ENCODE measurements around the gene IL1R2.

Gene IL1R2

DNA sequence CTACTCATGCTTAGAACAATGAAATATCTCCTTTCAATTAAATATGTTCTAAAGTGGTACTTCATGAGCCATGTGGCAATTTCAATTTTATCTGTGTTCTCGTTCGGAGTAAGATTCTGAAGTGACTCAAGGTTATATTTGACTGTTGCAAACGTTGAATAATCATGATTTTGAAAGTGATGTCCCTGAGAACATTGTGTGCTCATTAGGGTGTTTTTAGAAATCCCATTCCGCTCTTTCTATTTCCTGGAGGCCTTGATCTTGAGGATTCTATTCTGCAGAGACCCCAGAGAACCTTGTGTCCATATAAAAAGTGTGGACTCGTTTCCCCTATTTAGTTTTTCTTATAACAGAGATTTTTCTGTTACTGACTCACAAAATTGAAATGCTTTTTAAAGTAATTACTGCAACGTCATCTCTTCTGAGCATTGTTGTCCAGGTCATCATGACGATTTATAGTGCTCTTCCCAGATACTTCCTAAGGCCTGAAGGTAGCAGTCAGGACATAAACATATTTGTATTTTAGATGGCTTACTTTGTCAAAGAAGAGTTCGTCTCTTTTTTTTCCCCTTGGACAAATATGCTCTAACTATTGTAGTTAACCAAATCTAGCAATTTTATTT is 27.2 kb downstream of the IL1R2 start:
- no peak for DNase-seq

DNA sequence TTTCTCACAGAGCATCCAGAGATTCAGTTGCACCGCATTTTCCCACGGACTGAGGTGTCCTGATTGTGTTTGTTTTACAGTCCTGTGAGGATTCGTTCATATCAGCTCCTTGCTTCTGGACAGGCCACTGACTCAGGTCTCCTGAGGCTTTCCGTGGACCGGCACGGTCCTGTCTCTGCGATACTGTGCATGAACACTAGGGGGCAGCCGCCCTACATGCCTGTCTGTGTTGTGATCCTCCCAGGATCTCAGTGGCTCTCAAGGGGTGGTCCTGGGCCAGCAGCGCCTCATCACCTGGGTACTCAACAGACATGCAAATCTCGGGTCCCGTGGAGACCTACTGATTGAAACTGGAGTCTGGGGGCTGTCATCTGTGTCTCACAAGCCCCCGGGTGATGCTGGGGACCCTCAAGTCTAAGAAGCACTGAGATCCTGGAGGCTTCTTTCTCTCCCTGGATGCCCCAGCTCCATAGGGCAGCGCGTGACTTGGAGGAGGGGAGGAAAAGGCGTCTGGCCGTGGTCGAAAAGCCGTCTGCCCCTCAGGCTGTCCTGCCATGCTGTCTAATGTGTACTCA is 28.9 kb downstream of the IL1R2 start:
- DNase-seq, result peak in 50 of 51 donors; percentile 10 to 88 (median 60)

DNA sequence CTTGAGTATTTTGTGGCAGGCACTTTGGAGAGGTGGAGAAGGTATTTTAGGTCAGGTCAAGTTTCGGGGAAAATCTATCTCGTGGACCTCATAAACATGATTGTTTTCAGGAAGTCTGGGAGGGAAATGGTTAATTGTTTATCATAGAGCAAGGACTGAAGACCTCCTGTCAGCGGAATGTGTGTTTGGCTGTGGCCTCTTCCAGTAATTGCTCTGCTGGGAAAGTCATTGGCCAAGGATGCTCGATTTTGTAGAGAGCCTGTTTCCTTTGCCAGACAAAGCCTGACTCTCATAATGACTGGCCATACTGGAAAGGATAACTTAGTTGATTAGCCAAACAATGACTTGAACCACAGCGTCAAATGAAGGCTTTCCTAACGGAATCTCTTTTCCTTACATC is 30.0 kb downstream of the IL1R2 start:
- no peak for DNase-seq

DNA sequence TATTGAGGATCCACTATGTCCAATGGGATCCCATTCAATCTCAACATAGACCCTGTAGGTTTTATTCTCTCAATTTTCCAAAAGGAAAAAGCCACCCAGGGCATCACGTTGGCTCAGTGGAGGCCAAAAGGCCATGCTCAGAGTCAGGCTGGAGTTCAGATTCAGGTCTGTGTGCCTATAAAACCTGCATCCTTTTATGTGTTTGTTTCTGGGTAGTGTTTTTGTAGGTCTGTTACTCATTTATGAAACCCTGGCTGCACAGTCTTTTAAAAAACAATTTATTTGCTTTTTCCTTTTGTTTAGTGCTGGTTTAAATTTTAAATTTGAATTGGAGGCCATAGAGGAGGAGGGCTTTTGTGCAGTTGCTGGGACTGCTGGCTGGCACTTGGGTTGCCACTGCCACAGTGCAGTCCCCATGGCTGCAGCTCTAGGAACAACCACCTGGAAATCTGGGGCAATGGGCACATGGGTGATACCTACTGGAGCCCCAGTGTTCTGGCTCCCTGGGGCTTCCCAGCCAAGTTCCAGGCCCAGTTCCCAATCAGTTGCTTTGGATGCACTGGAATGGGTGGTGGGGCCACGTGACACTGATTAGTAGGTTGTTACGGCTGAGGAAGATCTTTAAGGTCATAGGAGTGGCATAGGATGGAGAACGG is 31.3 kb downstream of the IL1R2 start:
- no peak for DNase-seq

DNA sequence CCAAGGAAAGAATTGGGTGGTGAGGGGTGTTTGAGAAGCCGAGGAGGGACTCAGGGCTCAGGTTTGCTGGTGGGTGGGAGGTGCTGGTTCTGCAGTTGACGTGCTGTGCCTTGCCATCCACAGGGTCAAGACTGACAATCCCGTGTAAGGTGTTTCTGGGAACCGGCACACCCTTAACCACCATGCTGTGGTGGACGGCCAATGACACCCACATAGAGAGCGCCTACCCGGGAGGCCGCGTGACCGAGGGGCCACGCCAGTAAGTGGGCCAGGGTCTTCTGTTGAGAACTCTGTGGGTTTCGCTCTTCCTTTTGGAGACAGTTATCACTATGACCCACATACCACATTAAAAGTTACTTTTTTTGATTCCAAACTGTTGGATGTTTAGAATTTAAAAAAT is 32.6 kb downstream of the IL1R2 start:
- no peak for DNase-seq

DNA sequence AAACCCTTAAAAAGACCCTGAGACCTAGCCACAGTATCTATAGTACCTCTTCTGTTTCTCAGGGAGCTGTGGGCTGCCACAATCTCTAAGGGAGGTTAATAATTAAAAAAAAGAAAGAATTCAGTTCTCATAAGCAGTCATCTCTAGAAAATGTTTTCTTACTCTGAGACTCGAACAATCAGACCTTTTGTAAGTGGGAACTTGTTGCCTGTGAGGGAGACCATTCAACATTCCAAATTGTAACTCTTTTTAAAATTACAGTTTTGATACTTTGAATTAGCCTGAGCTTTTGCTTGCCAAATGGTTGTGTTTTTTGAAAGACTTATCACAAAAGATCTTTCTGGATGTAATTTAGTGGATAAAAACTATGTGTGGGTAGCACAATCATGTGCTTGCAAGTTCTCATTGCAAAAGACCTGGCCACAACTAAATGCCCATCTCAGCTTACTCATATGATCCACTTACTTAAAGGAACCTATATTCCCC is 33.3 kb downstream of the IL1R2 start:
- no peak for DNase-seq

DNA sequence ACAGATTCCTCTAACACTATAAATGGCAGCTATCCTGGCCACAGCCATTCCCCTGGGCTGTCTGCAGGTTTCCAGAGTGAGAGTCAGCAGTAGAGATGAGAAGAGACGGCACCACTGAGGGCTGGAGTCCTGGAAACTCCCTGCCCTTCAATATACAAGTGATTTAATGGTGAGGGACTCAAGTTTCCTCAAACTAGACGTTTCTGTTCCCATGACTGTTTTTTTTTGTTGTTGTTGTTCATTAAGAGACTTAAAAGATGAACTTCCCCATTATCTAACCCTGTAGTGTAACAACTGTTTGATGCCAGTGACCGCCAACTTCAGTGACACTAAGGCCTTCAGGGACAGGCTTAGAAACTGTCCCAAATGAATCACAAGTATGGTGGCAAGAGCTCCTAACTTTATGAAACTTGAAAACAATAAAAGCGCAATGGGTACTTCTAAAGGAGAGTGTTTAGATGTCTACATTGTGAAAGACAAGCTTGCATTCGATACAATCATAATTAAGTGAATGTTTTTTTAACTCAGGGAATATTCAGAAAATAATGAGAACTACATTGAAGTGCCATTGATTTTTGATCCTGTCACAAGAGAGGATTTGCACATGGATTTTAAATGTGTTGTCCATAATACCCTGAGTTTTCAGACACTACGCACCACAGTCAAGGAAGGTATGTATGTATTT is 34.0 kb downstream of the IL1R2 start:
- no peak for DNase-seq

DNA sequence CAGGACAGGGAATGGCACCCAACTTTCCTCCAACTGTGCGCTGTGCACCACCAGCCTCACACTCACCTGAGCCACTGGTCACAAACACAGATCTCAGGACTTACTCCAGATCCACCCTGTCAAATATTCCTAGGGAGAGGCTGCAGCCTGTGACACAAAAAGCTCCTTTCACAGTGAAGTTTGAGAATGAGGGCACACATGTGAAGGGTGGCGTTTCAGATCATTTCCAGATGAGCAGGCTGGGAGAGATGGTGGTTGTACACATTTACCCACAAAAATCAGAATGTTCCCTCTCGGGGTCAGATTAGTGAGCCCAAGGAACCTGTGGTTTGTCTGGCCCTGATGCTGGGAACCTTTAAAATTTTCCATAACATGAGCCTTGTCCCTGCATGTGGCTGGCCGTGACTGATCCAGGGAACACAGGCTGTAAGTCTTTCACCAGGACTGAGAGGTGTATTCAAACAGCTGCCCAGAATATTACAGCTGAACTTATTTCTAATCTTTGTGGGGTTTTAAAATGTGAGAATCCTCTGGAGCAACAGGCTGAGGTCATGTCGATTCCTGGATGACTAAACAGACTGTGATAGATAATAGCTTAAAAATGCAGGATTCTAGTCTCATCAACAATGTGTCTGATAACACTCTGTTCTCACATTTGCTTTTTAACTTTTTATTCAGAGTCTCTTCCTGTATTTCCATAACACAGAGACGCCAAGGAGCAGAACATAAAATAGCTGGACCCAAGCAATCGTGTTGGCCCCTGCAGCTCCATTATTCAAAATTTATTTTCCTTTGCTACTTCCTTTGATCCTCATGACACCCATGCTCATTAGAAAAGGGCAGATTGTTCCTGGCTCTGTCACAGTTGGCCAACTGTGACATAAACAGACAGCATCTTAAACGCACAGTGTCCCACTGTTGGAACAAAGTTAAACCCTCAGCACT is 35.5 kb downstream of the IL1R2 start:
- no peak for DNase-seq

DNA sequence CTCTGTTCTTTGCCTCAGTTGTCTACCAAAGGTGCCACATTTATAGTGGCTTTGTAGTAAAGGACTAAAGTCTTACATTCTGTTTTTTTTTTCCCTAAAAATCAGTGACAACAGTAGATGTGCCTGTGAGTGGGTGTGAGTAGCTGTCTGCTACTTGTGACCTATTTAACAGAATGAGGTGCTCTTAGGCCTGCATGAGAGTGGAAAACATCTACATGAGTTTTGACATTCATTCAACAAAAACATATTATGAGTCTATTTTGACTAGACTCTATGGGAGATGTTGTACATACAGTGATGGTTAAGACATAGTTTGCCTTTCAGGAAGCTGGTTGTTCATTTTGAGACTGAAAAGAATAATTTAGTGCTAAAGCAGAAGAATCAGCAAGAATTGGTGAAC is 36.7 kb downstream of the IL1R2 start:
- DNase-seq, result no peak

DNA sequence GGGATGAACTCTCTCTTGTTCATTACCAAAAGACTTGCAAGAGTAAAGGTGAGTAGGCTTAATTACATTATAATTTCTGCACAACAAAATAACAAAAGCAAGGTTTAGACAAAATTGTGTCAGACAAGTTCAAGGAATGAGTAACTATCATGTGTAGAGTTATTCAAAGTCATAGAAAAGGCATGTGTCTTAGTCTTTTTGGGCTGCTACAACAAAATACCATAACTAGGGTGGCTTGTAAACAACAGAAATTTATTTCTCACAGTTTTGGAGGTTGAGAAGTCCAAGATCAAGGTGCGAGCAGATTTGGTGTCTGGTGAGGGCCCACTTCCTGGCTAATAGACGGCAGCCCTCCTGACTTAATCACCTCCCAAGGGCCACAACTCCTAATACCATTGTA is 37.6 kb downstream of the IL1R2 start:
- no peak for DNase-seq

DNA sequence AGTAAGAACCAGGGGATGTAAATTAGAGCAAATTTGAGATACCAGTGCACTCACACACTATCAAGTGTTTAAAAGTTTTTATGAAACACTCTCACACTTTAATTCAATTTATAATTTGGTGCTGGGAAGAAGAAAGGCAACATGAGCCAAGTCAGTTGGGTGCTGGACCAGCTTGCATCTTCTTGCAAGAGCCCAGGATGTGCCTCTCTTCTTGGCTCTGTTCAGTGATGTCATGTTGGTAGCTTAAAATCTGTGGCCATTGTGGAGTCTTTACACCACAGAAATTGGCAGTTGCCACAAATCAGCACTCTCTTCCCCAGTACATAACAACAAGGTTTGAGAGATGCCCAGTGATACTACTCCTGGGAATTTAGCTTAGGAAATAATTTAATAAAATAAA is 38.2 kb downstream of the IL1R2 start:
- no peak for DNase-seq

DNA sequence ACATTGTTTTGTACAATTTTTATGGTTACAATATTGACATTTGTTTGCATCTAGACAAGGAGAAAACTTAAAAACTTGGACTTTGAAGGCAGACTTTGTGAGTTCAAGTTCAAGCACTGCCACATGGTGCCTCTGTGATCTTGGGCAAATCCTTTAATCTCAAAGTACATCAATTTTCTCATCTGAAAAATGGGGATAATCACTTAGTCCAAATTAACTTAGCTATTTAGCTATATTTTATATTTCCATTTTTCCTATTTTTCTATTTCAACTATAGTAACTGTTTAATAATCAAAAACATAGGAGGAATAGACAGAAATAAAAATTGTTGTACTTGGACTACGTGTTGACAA is 38.7 kb downstream of the IL1R2 start:
- DNase-seq, result no peak

DNA sequence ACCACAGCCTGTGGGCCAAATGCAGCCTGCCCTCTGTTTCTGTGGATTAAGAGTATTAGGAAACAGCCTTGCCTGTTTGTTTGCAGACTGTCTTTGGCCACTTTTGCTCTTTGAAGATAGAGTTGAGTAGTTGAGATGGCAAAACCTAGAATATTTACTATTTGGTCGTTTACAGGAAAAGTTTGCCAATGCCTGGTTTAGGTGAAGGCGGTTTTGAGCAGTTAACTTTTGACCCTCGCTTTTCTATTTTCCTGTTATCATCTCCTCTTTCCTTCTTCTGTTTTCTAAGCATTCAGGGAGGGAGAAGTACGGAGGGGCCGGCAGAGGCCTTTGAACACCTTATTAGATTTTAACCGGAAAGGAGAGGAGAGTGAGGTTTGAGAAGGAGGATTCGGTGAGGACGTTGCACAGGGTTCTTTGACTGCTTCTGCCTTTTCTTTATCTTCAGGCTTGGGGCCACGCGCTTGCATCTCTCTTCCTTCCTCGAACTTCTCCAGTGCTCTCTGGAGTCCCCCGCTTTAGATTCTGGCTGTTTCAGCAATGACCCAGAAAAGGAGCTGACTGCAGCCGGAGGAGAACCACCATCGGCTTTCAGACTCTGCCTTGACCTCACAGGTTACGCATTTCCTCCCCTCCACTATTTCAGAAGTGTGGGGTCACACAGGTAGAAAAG is 39.2 kb downstream of the IL1R2 start:
- no peak for DNase-seq

DNA sequence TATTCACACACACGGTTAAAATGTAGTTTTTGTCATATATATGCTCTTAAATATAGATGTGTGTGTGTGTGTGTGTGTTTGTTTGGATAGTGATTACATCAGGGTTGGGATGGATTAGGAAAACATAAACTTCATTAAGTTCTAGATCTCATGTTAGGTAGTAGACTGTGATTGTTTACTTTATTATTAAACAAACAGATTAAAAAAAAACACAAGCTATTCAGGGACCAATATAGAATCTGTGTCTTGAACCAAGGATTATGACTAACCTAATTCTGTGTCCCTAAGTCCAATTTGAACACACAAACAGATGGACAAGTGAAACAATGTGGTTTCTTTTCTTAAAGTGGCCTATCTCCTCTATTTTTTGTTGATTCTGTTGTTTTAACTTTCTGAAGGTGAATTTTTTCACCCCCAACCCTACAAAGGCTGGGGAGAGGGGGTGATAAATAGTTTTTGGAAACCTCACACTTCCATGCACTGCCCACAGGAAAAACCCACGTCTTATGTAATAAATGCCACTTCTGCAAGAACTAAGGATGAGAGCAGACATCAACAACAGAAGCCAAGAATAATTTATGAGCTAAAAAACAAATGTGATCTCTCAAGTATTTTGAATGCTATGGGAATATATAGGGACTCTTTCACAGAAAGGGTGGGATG is 40.7 kb downstream of the IL1R2 start:
- DNase-seq, result no peak

DNA sequence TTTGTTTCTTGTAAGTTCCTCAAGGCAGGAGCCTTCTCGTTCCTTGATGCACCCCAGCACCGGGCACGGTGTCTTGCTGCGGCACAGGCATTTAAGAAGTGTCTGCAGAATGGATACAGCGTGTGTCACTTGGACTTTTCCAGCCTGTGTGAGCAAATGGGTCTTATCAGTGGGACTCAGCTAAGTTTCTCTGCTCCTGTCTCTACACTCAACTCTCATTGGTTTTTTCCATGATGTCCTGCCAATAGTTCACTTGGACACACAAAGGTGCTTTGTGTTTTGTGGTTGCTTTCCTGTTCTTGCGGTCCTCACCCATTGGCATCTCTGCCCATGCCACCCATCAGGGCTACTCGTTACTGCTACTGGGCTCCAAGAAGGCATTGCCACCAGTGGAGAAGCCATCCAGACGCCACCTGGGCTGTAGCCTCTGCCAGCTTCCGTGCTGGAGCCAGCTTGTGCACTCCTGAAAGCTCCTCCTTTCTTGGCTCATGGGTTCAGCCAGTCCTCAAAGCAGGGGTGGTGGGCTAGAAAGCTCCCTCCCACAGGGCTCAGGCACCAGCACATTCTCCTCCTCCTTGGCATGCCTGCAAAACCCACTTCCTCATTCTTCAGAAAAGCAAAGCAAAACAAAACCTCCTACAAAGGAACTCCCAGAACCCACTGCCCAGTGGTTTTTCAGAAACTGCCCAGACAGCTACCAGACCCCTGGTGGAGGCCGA is 41.4 kb downstream of the IL1R2 start:
- DNase-seq, result peak in 20 of 51 donors; percentile 9 to 47 (median 22)

DNA sequence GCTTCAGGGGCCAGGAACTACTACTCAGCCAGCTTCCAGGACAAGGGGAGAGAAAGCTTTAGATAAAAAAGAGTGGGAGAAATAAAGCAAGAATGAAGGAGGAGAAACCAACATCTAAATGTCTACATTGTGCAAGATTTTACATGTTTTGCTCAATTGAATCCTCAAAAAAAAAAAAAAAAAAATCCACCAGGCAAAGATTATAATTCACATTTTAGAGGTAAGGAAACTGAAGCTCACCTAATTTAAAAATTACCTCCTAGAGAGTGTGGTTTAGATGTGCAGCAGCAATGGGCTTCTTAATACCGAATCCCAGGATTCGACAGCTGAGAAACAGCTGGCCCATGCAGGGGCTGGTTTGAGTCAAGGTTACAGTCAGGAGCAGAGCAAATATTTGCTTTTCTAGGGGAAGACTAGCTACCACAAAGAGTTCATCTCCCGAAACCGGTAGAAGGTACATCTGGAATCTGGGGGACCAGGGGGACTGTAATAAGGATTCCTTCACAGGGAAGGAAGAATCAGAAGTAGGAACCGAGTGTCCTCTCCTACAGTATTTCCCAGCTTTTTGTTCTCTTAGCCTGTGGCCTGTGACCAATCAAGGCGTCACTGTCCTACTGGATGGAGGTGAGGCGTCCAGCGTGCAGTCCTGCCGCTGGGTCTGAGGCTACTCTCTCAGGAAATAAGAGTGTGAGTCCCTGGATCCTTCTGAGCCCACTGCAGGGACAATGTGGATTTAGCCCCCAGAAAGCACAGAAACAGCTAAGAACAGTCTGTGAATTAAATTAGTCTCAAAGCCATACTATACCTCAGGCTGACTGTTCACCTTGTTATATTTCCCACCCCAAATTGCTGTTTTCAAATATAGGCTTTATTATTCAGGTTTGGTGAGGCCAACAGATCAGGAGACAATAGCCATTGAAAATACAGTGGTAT is 42.3 kb downstream of the IL1R2 start:
- DNase-seq, result no peak

DNA sequence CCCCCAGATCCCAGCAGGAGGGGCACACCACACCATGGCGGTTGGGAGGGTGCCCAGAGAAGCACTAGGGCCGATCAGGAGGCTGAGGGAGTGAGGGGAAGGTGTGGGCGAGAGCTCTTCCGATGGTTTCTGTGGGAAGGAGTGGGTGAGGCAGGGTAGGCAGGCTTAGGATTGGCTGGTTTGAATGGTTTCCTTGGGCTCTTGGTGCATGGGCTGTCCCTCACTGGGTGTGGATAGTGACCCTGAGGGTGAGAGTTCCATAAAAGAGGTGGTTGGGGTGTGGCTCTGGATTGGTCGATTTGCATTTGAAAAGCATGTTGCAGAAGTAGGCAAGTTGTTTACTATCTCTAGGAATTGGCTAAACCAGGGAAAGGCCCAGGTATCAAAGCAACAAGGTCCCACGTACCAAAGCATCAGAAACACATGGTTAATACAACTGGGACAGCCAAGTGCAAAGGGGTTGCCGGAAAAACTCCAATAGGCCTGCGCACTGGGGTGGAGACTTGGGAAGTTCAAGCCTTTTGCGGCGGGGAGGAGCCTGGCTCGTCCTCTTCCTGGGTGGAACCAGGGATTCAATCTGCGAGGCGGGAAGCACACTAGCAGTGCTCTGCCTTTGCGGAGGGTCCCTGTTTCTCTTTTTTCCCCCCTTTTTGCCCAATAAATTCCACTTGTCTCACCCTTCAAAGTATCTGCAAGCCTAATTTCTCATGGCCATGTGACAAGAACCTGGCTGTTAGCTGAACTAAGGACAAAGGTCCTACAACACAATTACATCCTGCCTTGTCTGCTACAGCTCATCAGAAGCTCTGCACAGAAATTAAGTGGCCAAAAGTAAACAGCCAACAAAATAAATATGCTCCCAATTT is 43.2 kb downstream of the IL1R2 start:
- DNase-seq, result no peak

Measured in hypothalamus (tissue), 51 donors.